WTC11 (cell line): ENCODE results near the gene NCKIPSD. TPM values are rescaled to one million over a fixed set of nuclear protein-coding genes. Genes with fewer than 3 reads are reported as not detected.
"Not testable (repeated sequence)": the region's sequence is repeated elsewhere in the genome, so short reads cannot be mapped to it uniquely, and the experiment has no call there.

Experiments used
- ATAC-seq: fragments of 200-7000 bp; cut with Tn5 transposase; 2 replicates; pipeline ENCODE4 v1.10.0; 2021; ENCODE audit warnings: mild to moderate bottlenecking, moderate library complexity
- CTCF ChIA-PET: fragments of 300-600 bp; sonication (Branson Sonifier 250); formaldehyde crosslinking; loops from one replicate; lab custom pipeline; 2021; ENCODE audit warnings: antibody characterized with exemption; lab: Charles Lee
- POLR2A ChIA-PET: fragments of 350-600 bp; sonication (Branson Sonifier 250); formaldehyde crosslinking; loops from one replicate; lab custom pipeline; 2021; ENCODE audit warnings: antibody characterized with exemption; lab: Charles Lee
- DNase-seq: peaks from one replicate; pipeline ENCODE4 v3.0.0; 2021; ENCODE audit warnings: low spot score
- H3K27ac Mint-ChIP-seq: 2 replicates; pipeline ENCODE4 v1.8.0; 2021; ENCODE audit warnings: mixed read lengths
- H3K27me3 Mint-ChIP-seq: 2 replicates; pipeline ENCODE4 v1.8.0; 2021; ENCODE audit warnings: low read depth, mild to moderate bottlenecking, moderate library complexity, mixed read lengths
- H3K36me3 Mint-ChIP-seq: 2 replicates; pipeline ENCODE4 v1.8.0; 2021; ENCODE audit warnings: mixed read lengths
- H3K4me1 Mint-ChIP-seq: 2 replicates; pipeline ENCODE4 v1.8.0; 2022; ENCODE audit warnings: mixed read lengths
- H3K4me3 Mint-ChIP-seq: 2 replicates; pipeline ENCODE4 v1.8.0; 2021; ENCODE audit warnings: mild to moderate bottlenecking, moderate library complexity, mixed read lengths
- H3K9me3 Mint-ChIP-seq: 2 replicates; pipeline ENCODE4 v1.8.0; 2021; ENCODE audit warnings: mixed read lengths
- ATF1 ChIP-seq: sonication (generic); formaldehyde crosslinking; IDR thresholded peaks from 2 replicates; pipeline ENCODE4 v1.8.1; 2023; ENCODE audit warnings: mild to moderate bottlenecking, moderate library complexity, missing genetic modification reagents
- ETV6 ChIP-seq: sonication (generic); formaldehyde crosslinking; IDR thresholded peaks from 2 replicates; pipeline ENCODE4 v1.8.1; 2022; ENCODE audit warnings: mild to moderate bottlenecking, missing genetic modification reagents
- GRHL2 ChIP-seq: fragments of 250-450 bp; sonication (Bioruptor Pico); IDR thresholded peaks from 2 replicates; pipeline ENCODE4 v1.8.0; 2022; ENCODE audit warnings: mild to moderate bottlenecking, moderate library complexity; ENCODE audit not compliant: insufficient replicate concordance, severe bottlenecking
- JAZF1 ChIP-seq: fragments of 250-450 bp; sonication (Bioruptor Pico); IDR thresholded peaks from 2 replicates; pipeline ENCODE4 v1.9.0; 2021; ENCODE audit warnings: moderate library complexity, mild to moderate bottlenecking, inconsistent platforms
- MYBL2 ChIP-seq: sonication (generic); formaldehyde crosslinking; IDR thresholded peaks from 2 replicates; pipeline ENCODE4 v1.8.1; 2023; ENCODE audit warnings: mild to moderate bottlenecking, moderate library complexity, missing genetic modification reagents
- SOX15 ChIP-seq: fragments of 250-450 bp; sonication (Bioruptor Pico); IDR thresholded peaks from 2 replicates; pipeline ENCODE4 v1.9.0; 2021; ENCODE audit warnings: mild to moderate bottlenecking
- ZNF317 ChIP-seq: sonication (generic); formaldehyde crosslinking; IDR thresholded peaks from 2 replicates; pipeline ENCODE4 v1.8.1; 2023; ENCODE audit warnings: low read depth, mild to moderate bottlenecking, moderate library complexity, missing genetic modification reagents, borderline replicate concordance
- total RNA-seq: library from RNA; stranded (reverse); gene quantifications from 3 replicates; pipeline ENCODE4 v1.2.3, GENCODE V29; 2021
- TF ChIP-seq, protein P1 (sequence below): sonication (generic); formaldehyde crosslinking; IDR thresholded peaks from 2 replicates; pipeline ENCODE4 v1.8.0; 2023; ENCODE audit warnings: missing genetic modification reagents, mild to moderate bottlenecking, borderline replicate concordance
- TF ChIP-seq, protein P2 (sequence below): sonication (generic); formaldehyde crosslinking; IDR thresholded peaks from 2 replicates; pipeline ENCODE4 v1.8.0; 2023; ENCODE audit warnings: mild to moderate bottlenecking, missing genetic modification reagents
- TF ChIP-seq, protein P3 (sequence below): fragments of 250-450 bp; sonication (Bioruptor Pico); IDR thresholded peaks from 2 replicates; pipeline ENCODE4 v2.1.2; 2022; ENCODE audit warnings: mild to moderate bottlenecking, moderate library complexity
- TF ChIP-seq, protein P4 (sequence below): sonication (generic); formaldehyde crosslinking; IDR thresholded peaks from 2 replicates; pipeline ENCODE4 v1.8.1; 2023; ENCODE audit warnings: mild to moderate bottlenecking, missing genetic modification reagents, borderline replicate concordance

Gene NCKIPSD
- total RNA-seq, 1 experiment from 2014 or later = 40.1 TPM

DNA sequence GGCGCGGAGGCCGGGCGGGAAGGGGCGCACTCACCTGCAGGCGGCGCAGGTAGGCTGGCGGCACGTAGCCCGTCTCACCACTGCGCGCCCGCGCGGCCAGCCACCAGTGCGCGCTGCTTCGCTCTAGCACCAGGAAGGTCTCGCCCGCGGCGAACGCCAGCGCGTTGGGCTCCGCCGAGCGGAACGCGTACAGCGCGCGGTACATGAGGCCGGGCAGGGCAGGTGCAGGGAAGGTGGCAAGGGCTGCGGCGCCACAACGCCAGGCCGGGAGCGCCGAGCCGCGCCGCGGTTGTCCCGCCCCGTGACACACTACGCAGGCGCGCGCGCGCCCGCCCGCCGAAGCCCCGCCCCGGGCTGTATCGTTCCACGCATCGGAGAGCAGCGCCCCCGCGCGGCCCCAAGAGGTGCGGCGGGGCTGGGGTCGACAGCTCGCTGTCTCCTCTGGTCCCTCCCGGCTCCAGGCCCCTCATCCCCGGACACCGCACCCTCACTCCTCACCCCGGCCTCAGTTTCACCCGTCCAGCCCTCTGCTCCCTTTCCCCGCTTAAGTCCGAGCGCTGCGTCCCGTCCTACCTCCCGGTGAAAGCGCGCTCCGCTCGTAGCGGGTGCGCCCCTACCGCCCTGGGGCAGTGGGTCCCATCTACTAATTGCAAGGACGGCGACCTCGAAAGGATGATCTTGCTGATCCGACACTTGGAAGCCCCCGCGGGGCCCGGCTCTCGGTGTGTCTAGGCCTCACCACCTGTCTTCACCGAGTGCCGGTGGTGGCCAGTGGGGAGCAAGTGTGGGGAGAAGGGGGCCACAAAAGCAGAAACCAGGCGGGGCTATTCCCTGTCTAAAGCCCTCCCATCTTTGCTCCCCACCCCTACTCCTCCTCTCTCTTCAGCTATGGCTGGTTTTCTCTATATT lies at the start of gene NCKIPSD (continued):
- TF ChIP-seq, protein P1, sequence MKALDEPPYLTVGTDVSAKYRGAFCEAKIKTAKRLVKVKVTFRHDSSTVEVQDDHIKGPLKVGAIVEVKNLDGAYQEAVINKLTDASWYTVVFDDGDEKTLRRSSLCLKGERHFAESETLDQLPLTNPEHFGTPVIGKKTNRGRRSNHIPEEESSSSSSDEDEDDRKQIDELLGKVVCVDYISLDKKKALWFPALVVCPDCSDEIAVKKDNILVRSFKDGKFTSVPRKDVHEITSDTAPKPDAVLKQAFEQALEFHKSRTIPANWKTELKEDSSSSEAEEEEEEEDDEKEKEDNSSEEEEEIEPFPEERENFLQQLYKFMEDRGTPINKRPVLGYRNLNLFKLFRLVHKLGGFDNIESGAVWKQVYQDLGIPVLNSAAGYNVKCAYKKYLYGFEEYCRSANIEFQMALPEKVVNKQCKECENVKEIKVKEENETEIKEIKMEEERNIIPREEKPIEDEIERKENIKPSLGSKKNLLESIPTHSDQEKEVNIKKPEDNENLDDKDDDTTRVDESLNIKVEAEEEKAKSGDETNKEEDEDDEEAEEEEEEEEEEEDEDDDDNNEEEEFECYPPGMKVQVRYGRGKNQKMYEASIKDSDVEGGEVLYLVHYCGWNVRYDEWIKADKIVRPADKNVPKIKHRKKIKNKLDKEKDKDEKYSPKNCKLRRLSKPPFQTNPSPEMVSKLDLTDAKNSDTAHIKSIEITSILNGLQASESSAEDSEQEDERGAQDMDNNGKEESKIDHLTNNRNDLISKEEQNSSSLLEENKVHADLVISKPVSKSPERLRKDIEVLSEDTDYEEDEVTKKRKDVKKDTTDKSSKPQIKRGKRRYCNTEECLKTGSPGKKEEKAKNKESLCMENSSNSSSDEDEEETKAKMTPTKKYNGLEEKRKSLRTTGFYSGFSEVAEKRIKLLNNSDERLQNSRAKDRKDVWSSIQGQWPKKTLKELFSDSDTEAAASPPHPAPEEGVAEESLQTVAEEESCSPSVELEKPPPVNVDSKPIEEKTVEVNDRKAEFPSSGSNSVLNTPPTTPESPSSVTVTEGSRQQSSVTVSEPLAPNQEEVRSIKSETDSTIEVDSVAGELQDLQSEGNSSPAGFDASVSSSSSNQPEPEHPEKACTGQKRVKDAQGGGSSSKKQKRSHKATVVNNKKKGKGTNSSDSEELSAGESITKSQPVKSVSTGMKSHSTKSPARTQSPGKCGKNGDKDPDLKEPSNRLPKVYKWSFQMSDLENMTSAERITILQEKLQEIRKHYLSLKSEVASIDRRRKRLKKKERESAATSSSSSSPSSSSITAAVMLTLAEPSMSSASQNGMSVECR (CRISPR knock-in tag) = peak; percentile 94
- no peak for TF ChIP-seq JAZF1
- no peak for TF ChIP-seq ATF1 (CRISPR knock-in tag)
- no peak for TF ChIP-seq SOX15
- peak; percentile 92 for TF ChIP-seq ETV6 (CRISPR knock-in tag)
- TF ChIP-seq, protein P2, sequence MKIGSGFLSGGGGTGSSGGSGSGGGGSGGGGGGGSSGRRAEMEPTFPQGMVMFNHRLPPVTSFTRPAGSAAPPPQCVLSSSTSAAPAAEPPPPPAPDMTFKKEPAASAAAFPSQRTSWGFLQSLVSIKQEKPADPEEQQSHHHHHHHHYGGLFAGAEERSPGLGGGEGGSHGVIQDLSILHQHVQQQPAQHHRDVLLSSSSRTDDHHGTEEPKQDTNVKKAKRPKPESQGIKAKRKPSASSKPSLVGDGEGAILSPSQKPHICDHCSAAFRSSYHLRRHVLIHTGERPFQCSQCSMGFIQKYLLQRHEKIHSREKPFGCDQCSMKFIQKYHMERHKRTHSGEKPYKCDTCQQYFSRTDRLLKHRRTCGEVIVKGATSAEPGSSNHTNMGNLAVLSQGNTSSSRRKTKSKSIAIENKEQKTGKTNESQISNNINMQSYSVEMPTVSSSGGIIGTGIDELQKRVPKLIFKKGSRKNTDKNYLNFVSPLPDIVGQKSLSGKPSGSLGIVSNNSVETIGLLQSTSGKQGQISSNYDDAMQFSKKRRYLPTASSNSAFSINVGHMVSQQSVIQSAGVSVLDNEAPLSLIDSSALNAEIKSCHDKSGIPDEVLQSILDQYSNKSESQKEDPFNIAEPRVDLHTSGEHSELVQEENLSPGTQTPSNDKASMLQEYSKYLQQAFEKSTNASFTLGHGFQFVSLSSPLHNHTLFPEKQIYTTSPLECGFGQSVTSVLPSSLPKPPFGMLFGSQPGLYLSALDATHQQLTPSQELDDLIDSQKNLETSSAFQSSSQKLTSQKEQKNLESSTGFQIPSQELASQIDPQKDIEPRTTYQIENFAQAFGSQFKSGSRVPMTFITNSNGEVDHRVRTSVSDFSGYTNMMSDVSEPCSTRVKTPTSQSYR (CRISPR knock-in tag) = no peak
- TF ChIP-seq MYBL2 (CRISPR knock-in tag) = peak; percentile 80
- no peak for TF ChIP-seq GRHL2 (CRISPR knock-in tag)
- no peak for TF ChIP-seq ZNF317
- TF ChIP-seq, protein P3, sequence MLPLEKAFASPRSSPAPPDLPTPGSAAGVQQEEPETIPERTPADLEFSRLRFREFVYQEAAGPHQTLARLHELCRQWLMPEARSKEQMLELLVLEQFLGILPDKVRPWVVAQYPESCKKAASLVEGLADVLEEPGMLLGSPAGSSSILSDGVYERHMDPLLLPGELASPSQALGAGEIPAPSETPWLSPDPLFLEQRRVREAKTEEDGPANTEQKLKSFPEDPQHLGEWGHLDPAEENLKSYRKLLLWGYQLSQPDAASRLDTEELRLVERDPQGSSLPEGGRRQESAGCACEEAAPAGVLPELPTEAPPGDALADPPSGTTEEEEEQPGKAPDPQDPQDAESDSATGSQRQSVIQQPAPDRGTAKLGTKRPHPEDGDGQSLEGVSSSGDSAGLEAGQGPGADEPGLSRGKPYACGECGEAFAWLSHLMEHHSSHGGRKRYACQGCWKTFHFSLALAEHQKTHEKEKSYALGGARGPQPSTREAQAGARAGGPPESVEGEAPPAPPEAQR (CRISPR knock-in tag) = no peak
- TF ChIP-seq, protein P4, sequence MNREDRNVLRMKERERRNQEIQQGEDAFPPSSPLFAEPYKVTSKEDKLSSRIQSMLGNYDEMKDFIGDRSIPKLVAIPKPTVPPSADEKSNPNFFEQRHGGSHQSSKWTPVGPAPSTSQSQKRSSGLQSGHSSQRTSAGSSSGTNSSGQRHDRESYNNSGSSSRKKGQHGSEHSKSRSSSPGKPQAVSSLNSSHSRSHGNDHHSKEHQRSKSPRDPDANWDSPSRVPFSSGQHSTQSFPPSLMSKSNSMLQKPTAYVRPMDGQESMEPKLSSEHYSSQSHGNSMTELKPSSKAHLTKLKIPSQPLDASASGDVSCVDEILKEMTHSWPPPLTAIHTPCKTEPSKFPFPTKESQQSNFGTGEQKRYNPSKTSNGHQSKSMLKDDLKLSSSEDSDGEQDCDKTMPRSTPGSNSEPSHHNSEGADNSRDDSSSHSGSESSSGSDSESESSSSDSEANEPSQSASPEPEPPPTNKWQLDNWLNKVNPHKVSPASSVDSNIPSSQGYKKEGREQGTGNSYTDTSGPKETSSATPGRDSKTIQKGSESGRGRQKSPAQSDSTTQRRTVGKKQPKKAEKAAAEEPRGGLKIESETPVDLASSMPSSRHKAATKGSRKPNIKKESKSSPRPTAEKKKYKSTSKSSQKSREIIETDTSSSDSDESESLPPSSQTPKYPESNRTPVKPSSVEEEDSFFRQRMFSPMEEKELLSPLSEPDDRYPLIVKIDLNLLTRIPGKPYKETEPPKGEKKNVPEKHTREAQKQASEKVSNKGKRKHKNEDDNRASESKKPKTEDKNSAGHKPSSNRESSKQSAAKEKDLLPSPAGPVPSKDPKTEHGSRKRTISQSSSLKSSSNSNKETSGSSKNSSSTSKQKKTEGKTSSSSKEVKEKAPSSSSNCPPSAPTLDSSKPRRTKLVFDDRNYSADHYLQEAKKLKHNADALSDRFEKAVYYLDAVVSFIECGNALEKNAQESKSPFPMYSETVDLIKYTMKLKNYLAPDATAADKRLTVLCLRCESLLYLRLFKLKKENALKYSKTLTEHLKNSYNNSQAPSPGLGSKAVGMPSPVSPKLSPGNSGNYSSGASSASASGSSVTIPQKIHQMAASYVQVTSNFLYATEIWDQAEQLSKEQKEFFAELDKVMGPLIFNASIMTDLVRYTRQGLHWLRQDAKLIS (CRISPR knock-in tag) = 0 out of 2 replicates have a peak, but pooled peaks have one; percentile 45

DNA sequence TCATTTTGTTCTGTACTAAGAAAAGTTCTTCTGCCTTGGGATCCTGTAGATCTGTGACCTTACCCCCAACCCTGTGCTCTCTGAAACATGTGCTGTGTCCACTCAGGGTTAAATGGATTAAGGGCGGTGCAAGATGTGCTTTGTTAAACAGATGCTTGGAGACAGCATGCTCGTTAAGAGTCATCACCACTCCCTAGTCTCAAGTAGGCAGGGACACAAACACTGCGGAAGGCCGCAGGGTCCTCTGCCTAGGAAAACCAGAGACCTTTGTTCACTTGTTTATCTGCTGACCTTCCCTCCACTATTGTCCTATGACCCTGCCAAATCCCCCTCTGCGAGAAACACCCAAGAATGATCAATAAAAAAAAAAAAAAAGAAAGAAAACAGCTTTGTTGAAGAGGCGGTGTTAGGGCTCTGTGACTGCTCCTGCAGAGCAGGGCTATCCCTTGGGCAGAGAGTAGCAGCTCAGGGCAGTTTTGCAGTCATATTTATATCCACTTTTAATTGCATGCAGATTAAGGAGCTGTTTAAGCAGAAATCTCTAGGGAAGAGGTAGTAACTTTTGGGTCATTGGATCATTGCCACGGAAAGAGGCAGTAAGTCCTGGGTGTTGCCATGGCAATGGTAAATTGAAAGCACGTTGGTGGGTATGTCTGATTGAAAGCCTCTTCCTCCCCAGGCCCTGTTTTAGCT lies 49.5 kb upstream of the NCKIPSD start:
- H3K9me3 Mint-ChIP-seq, H3K4me1 Mint-ChIP-seq, H3K27ac Mint-ChIP-seq, H3K27me3 Mint-ChIP-seq, POLR2A ChIA-PET, H3K4me3 Mint-ChIP-seq, H3K36me3 Mint-ChIP-seq, DNase-seq, ATAC-seq: not testable (repeated sequence)
- CTCF ChIA-PET = interaction anchor here (1.0 to 1.4 kb wide), 3 partner anchors 16 to 163 kb away, joined by 3 to 5 read pairs (median 4); partner anchors contain the start of gene SLC25A20

DNA sequence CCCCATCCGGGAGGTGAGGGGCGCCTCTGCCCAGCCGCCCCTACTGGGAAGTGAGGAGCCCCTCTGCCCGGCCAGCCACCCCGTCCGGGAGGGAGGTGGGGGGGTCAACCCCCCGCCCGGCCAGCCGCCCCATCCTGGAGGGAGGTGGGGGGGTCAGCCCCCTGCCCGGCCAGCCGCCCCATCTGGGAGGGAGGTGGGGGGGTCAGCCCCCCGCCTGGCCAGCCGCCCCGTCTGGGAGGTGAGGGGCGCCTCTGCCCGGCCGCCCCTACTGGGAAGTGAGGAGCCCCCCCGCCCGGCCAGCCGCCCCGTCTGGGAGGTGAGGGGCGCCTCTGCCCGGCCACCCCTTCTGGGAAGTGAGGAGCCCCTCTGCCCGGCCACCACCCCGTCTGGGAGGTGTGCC lies 48.8 kb upstream of the NCKIPSD start:
- H3K27ac Mint-ChIP-seq, H3K4me1 Mint-ChIP-seq, CTCF ChIA-PET, POLR2A ChIA-PET, DNase-seq, H3K27me3 Mint-ChIP-seq, H3K4me3 Mint-ChIP-seq, H3K36me3 Mint-ChIP-seq, H3K9me3 Mint-ChIP-seq, ATAC-seq: not testable (repeated sequence)

DNA sequence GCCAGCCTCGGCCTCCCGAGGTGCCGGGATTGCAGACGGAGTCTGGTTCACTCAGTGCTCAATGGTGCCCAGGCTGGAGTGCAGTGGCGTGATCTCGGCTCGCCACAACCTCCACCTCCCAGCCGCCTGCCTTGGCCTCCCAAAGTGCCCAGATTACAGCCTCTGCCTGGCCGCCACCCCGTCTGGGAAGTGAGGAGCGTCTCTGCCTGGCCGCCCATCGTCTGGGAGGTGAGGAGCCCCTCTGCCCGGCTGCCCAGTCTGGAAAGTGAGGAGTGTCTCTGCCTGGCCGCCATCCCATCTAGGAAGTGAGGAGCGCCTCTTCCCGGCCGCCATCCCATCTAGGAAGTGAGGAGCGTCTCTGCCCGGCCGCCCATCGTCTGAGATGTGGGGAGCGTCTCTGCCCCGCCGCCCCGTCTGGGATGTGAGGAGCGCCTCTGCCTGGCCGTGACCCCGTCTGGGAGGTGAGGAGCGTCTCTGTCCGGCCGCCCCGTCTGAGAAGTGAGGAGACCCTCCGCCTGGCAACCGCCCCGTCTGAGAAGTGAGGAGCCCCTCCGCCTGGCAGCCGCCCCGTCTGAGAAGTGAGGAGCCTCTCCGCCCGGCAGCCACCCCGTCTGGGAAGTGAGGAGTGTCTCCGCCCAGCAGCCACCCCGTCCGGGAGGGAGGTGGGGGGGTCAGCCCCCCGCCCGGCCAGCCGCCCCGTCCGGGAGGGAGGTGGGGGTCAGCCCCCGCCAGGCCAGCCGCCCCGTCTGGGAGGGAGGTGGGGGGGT lies 48.2 kb upstream of the NCKIPSD start:
- POLR2A ChIA-PET = not testable (repeated sequence)

More for the DNA sequence above, 48.2 kb upstream of the NCKIPSD start:
- ATAC-seq, H3K27ac Mint-ChIP-seq, CTCF ChIA-PET, H3K4me3 Mint-ChIP-seq, H3K27me3 Mint-ChIP-seq, H3K9me3 Mint-ChIP-seq, H3K36me3 Mint-ChIP-seq, DNase-seq, H3K4me1 Mint-ChIP-seq: not testable (repeated sequence)
